ENCODE data around the gene BEGAIN. TPM values are rescaled to one million over a fixed set of nuclear protein-coding genes. Genes with fewer than 3 reads are reported as not detected.

The BEGAIN gene
- total RNA-seq, 1 experiment from 2014 or later: 37.8 TPM

Small RNAs within 50 kb of the gene (small RNA-seq; reads per million reads assigned to genes)
- gene RN7SKP92: 0 reads per million in 2 experiments

Other genes starting within 250 kb of the BEGAIN start
- 42.9 and 50.7 TPM in 2 replicates for gene WDR25, start 210.9 kb downstream of the BEGAIN start, total RNA-seq (2014; rRNA removed; shearing (Covaris generic))
- gene DLK1, start 139.5 kb upstream of the BEGAIN start, total RNA-seq (2014; rRNA removed; shearing (Covaris generic)): not detected in 2 replicates
- 0.69 TPM in 1 of 2 replicates, not detected in the other for gene MEG3, start 238.7 kb upstream of the BEGAIN start, total RNA-seq (2014; rRNA removed; shearing (Covaris generic))

Data from NCI-H460 (cell line).